IMR-90 (cell line): ENCODE measurements around the gene TMEM190. TPM values are rescaled to one million over a fixed set of nuclear protein-coding genes. Genes with fewer than 3 reads are reported as not detected.

ENCODE experiments used
- ATAC-seq: fragments of 200-7000 bp; cut with Tn5 transposase; 2 replicates; pipeline ENCODE4 v1.9.1; 2020; ENCODE audit warnings: low read depth, mild to moderate bottlenecking, moderate library complexity
- BruUV-seq: library from RNA; stranded (reverse); fragments of 400-500 nt; replicated peaks from 2 replicates; lab custom pipeline; 2021; lab: Mats Ljungman, UMichigan
- CTCF ChIA-PET: fragments of 300-600 bp; formaldehyde crosslinking; extraction: SDS; loops from one replicate; lab custom pipeline; 2021; ENCODE audit warnings: antibody characterized with exemption; lab: Yijun Ruan, JAX
- POLR2A ChIA-PET: fragments of 300-600 bp; sonication (Branson Sonifier 250); formaldehyde crosslinking; loops from one replicate; lab custom pipeline; 2022; ENCODE audit warnings: antibody characterized with exemption; ENCODE audit not compliant: unreplicated experiment; lab: Charles Lee
- DNase-seq: peaks from one replicate; pipeline ENCODE4 v3.0.0; 2013
- H2AFZ ChIP-seq: replicated peaks from 2 replicates; pipeline ENCODE3; 2013; ENCODE audit warnings: low read length, mild to moderate bottlenecking; ENCODE audit not compliant: poor library complexity
- H2AK5ac ChIP-seq: 2 replicates; pipeline ENCODE4 v1.6.1; 2013; ENCODE audit warnings: low read depth, low read length, inconsistent platforms
- H2AK9ac ChIP-seq: replicated peaks from 2 replicates; pipeline ENCODE3; 2013; ENCODE audit warnings: mild to moderate bottlenecking, low read depth, low read length, moderate library complexity; ENCODE audit not compliant: poor library complexity
- H2BK120ac ChIP-seq: 2 replicates; pipeline ENCODE4 v1.6.1; 2013; ENCODE audit warnings: low read depth, low read length, inconsistent platforms
- H2BK15ac ChIP-seq: 3 replicates; pipeline ENCODE4 v1.6.1; 2013; ENCODE audit warnings: low read depth, low read length, inconsistent platforms
- H2BK20ac ChIP-seq: 2 replicates; pipeline ENCODE4 v1.6.1; 2013; ENCODE audit warnings: low read depth, mild to moderate bottlenecking, inconsistent platforms, low read length, moderate library complexity
- H2BK5ac ChIP-seq: 2 replicates; pipeline ENCODE4 v1.6.1; 2013; ENCODE audit warnings: mild to moderate bottlenecking, low read depth, low read length, inconsistent platforms; ENCODE audit not compliant: poor library complexity, severe bottlenecking
- H3K14ac ChIP-seq: replicated peaks from 2 replicates; pipeline ENCODE4 v1.6.1; 2013; ENCODE audit warnings: low read depth, low read length, inconsistent platforms
- H3K18ac ChIP-seq: 2 replicates; pipeline ENCODE4 v1.6.1; 2013; ENCODE audit warnings: low read depth, low read length, control low read depth
- H3K23ac ChIP-seq: 2 replicates; pipeline ENCODE4 v1.6.1; 2013; ENCODE audit warnings: low read depth, low read length, inconsistent platforms
- H3K27ac ChIP-seq: 2 replicates; pipeline ENCODE4 v1.5.1; 2013; ENCODE audit warnings: mild to moderate bottlenecking, control low read depth, low read length; ENCODE audit not compliant: insufficient read depth
- H3K27me3 ChIP-seq: 2 replicates; pipeline ENCODE4 v1.6.1; 2013; ENCODE audit warnings: low read length; ENCODE audit not compliant: control insufficient read depth, insufficient read depth
- H3K36me3 ChIP-seq: 2 replicates; pipeline ENCODE4 v1.6.1; 2013; ENCODE audit warnings: low read length, mixed read lengths; ENCODE audit not compliant: control insufficient read depth, insufficient read depth
- H3K4ac ChIP-seq: 2 replicates; pipeline ENCODE4 v1.6.1; 2013; ENCODE audit warnings: low read depth, low read length, inconsistent platforms
- H3K4me1 ChIP-seq: 2 replicates; pipeline ENCODE4 v1.6.1; 2013; ENCODE audit warnings: low read length, mixed read lengths; ENCODE audit not compliant: control insufficient read depth, insufficient read depth
- H3K4me2 ChIP-seq: 2 replicates; pipeline ENCODE4 v1.6.1; 2013; ENCODE audit warnings: low read depth, mild to moderate bottlenecking, control low read depth, low read length, moderate library complexity
- H3K4me3 ChIP-seq: 2 replicates; pipeline ENCODE4 v1.5.1; 2013; ENCODE audit warnings: low read depth, mild to moderate bottlenecking, control low read depth, low read length, moderate library complexity; ENCODE audit not compliant: insufficient read depth
- H3K56ac ChIP-seq: 2 replicates; pipeline ENCODE4 v1.6.1; 2013; ENCODE audit warnings: low read length, inconsistent platforms; ENCODE audit not compliant: insufficient read depth; ENCODE audit errors: extremely low read depth
- H3K79me1 ChIP-seq, 2 experiments: 2 replicates each; pipeline ENCODE4 v1.6.1; 2013; ENCODE audit warnings: low read length in 2 of 2, inconsistent platforms in 1 of 2, low read depth in 1 of 2
- H3K9ac ChIP-seq: 2 replicates; pipeline ENCODE4 v1.6.1; 2013; ENCODE audit warnings: low read depth, low read length, control low read depth
- H3K9me1 ChIP-seq: 2 replicates; pipeline ENCODE4 v1.6.1; 2013; ENCODE audit warnings: low read length, inconsistent platforms; ENCODE audit not compliant: insufficient read depth
- H3K9me3 ChIP-seq: 2 replicates; pipeline ENCODE4 v1.6.1; 2013; ENCODE audit warnings: low read length; ENCODE audit not compliant: control insufficient read depth, insufficient read depth
- H4K20me1 ChIP-seq: 2 replicates; pipeline ENCODE4 v1.6.1; 2013; ENCODE audit warnings: low read length, inconsistent platforms; ENCODE audit not compliant: insufficient read depth
- H4K5ac ChIP-seq: 2 replicates; pipeline ENCODE4 v1.6.1; 2013; ENCODE audit warnings: mild to moderate bottlenecking, low read depth, low read length, control low read depth
- H4K8ac ChIP-seq, 2 experiments: 2 replicates each; pipeline ENCODE4 v1.6.1; 2013; ENCODE audit warnings: low read depth in 2 of 2, low read length in 2 of 2, control low read depth in 1 of 2, inconsistent platforms in 1 of 2
- H4K91ac ChIP-seq: 2 replicates; pipeline ENCODE4 v1.6.1; 2013; ENCODE audit warnings: low read depth, low read length, inconsistent platforms; ENCODE audit not compliant: insufficient read depth
- CEBPB ChIP-seq: IDR thresholded peaks from 2 replicates; pipeline ENCODE4 v1.6.1; 2012; ENCODE audit warnings: low read depth, low read length, improper control_type of control experiment
- CHD1 ChIP-seq: IDR thresholded peaks from 2 replicates; pipeline ENCODE4 v1.6.1; 2012; ENCODE audit warnings: low read depth, low read length, improper control_type of control experiment
- ELK1 ChIP-seq: fragments of 150-350 bp; IDR thresholded peaks from 2 replicates; pipeline ENCODE4 v1.6.1; 2016; ENCODE audit warnings: low read depth, mild to moderate bottlenecking, low read length, moderate library complexity, borderline replicate concordance
- POLR2A ChIP-seq: IDR thresholded peaks from 2 replicates; pipeline ENCODE4 v1.6.1; 2012; ENCODE audit warnings: mild to moderate bottlenecking, low read depth, low read length
- RCOR1 ChIP-seq: IDR thresholded peaks from 2 replicates; pipeline ENCODE4 v1.6.1; 2012; ENCODE audit warnings: mild to moderate bottlenecking, low read length, improper control_type of control experiment; ENCODE audit not compliant: insufficient replicate concordance
- SMC3 ChIP-seq: fragments of 150-350 bp; IDR thresholded peaks from 2 replicates; pipeline ENCODE4 v1.6.1; 2016; ENCODE audit warnings: low read depth, mild to moderate bottlenecking, antibody characterized with exemption, low read length, moderate library complexity
- WGBS, 2 experiments: methylation state at CpG; one replicate each; pipeline versions ENCODE4 v1.1.5 to v1.1.7; 2013; ENCODE audit warnings: missing lambda C conversion rate in 2 of 2; ENCODE audit not compliant: insufficient read length in 1 of 2; ENCODE audit errors: extremely low coverage in 2 of 2; 5-methylcytosine and 5-hydroxymethylcytosine counted together
- dilution Hi-C: fragments of 300-500 bp; cut with HindIII; formaldehyde crosslinking; loops from one replicate; pipeline ENCODE4 v1.14.3; 2018; ENCODE audit warnings: low sequenced_read_pairs; ENCODE audit not compliant: unreplicated experiment
- in situ Hi-C: fragments of 300-500 bp; cut with MboI; formaldehyde crosslinking; loops from 3 replicates; pipeline ENCODE4 v1.14.3; 2019; ENCODE audit warnings: low sequenced_read_pairs, inconsistent platforms, mixed read lengths
- intact Hi-C: fragments of 100-400 bp; cut with micrococcal nuclease; formaldehyde crosslinking; loops from 2 replicates; pipeline ENCODE4 v1.10.0; 2022
- polyA plus RNA-seq, 3 experiments: library from polyadenylated mRNA; depleted of rRNA; stranded (reverse); fragments of >200 nt; gene quantifications; 2 replicates each; pipeline ENCODE4 v1.2.3, GENCODE V29; 2012; ENCODE audit warnings: low replicate concordance in 1 of 3
- total RNA-seq: library from RNA; depleted of rRNA; stranded (reverse); fragments of >200 nt; gene quantifications from 2 replicates; pipeline ENCODE4 v1.2.3, GENCODE V29; 2012
- TF ChIP-seq, protein P1 (sequence below): fragments of 150-350 bp; IDR thresholded peaks from 2 replicates; pipeline ENCODE4 v1.6.1; 2017; ENCODE audit warnings: mild to moderate bottlenecking, antibody characterized with exemption, low read length, low read depth

The TMEM190 gene
- total and polyA plus RNA-seq, 2 of the 4 experiments (the other 2 are of a cell fraction): 1.6 TPM; not detected in 1

DNA sequence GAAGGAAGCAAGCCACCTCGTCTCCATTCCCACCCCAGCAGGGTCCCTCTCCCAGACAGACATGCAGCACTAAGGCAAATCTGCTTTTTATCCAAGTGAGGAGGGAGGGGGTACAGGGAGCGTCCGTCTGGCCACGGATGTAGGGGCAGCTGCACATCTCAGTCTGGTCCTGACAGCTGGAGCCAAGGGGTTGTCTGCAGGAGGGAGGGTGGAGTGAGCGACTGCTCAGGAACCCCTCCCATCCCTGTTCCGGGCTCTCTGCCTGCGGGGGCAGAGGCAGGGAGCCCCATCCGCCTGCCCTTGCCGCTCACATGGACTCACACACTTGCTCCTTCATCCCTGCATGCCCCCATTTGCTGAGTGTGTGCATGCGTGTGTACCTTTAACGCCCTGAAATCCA is 2.5 kb downstream of the TMEM190 start:
- H2AK5ac ChIP-seq: peak overlapping the region; percentile 51
- H2BK15ac ChIP-seq: no peak overlapping the region
- H3K4me3 ChIP-seq: no peak overlapping the region
- ATAC-seq: no peak
- no peak overlapping the region for H3K4me2 ChIP-seq
- H3K4me1 ChIP-seq: peaks cover 11% of the 10 kb centered on the region
- peak overlapping the region; percentile 33 for H2AK9ac ChIP-seq
- ChIA-PET POLR2A (no interaction called here), CTCF (no interaction called here)
- TF ChIP-seq CHD1 (no peak), RCOR1 (no peak), SMC3 (no peak), POLR2A (no peak), ELK1 (no peak), CEBPB (no peak)
- TF ChIP-seq, protein P1, sequence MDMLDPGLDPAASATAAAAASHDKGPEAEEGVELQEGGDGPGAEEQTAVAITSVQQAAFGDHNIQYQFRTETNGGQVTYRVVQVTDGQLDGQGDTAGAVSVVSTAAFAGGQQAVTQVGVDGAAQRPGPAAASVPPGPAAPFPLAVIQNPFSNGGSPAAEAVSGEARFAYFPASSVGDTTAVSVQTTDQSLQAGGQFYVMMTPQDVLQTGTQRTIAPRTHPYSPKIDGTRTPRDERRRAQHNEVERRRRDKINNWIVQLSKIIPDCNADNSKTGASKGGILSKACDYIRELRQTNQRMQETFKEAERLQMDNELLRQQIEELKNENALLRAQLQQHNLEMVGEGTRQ: no peak
- no peak overlapping the region for H3K27ac ChIP-seq
- WGBS, 2 experiments: 80% methylated on average over 3 of the region's 11 CpGs; no CpG with 5 or more reads in 1 of the 2 experiments
- H4K8ac ChIP-seq: no peak overlapping the region
- BruUV-seq: no TSS peak
- H3K18ac ChIP-seq: no peak overlapping the region
- no peak overlapping the region for H2BK20ac ChIP-seq
- H3K79me1 ChIP-seq: peaks cover 5 to 9% of the 10 kb centered on the region in 2 experiments; a peak in 3 of 4 replicates
- intact Hi-C loops: no loop called here
- H3K9ac ChIP-seq: no peak overlapping the region
- dilution Hi-C loops: no loop called here
- H4K20me1 ChIP-seq: no peaks in the 10 kb centered on the region
- in situ Hi-C loops: no loop called here
- H3K4ac ChIP-seq: 0 out of 2 replicates have a peak overlapping the region, but pooled peaks have one; percentile 35
- H3K9me3 ChIP-seq: no peaks in the 10 kb centered on the region
- DNase-seq: no peak
- no peak overlapping the region for H3K23ac ChIP-seq
- no peak overlapping the region for H2AFZ ChIP-seq
- H4K5ac ChIP-seq: no peak overlapping the region
- no peak overlapping the region for H3K56ac ChIP-seq
- H3K36me3 ChIP-seq: no peaks in the 10 kb centered on the region
- H4K91ac ChIP-seq: peak overlapping the region; percentile 4; the same call in 1 of the 2 replicates
- no peak overlapping the region for H2BK5ac ChIP-seq
- peaks cover 7% of the 10 kb centered on the region; the same call in 1 of the 2 replicates for H3K9me1 ChIP-seq
- H3K27me3 ChIP-seq: no peaks in the 10 kb centered on the region
- peak overlapping the region; percentile 23; the same call in 1 of the 2 replicates for H2BK120ac ChIP-seq
- no peak overlapping the region for H3K14ac ChIP-seq
